ENCODE data around the gene ZNF274. TPM values are rescaled to one million over a fixed set of nuclear protein-coding genes. Genes with fewer than 3 reads are reported as not detected.
"Not testable (repeated sequence)": the region's sequence is repeated elsewhere in the genome, so short reads cannot be mapped to it uniquely, and the experiment has no call there.

Gene ZNF274
- total RNA-seq, 1 experiment from 2014 or later = 14.3 TPM

GRCh38 chr19:58203814-58204475 is 21.1 kb downstream of the ZNF274 start:
- in situ Hi-C loops (cut with HindIII; ENCODE audit: low pct_unique_long_range_greater_than_20kb, low sequenced_read_pairs) = no loop called here
- no peak for DNase-seq (ENCODE audit: low read depth, low spot score)

GRCh38 chr19:58204566-58204965 is 21.7 kb downstream of the ZNF274 start:
- in situ Hi-C loops (cut with HindIII; ENCODE audit: low pct_unique_long_range_greater_than_20kb, low sequenced_read_pairs) = no loop called here
- DNase-seq (ENCODE audit: low read depth, low spot score) = no peak

GRCh38 chr19:58209577-58209976 is 26.7 kb downstream of the ZNF274 start:
- no peak for DNase-seq (ENCODE audit: low read depth, low spot score)
- in situ Hi-C loops (cut with HindIII; ENCODE audit: low pct_unique_long_range_greater_than_20kb, low sequenced_read_pairs) = no loop called here

DNA sequence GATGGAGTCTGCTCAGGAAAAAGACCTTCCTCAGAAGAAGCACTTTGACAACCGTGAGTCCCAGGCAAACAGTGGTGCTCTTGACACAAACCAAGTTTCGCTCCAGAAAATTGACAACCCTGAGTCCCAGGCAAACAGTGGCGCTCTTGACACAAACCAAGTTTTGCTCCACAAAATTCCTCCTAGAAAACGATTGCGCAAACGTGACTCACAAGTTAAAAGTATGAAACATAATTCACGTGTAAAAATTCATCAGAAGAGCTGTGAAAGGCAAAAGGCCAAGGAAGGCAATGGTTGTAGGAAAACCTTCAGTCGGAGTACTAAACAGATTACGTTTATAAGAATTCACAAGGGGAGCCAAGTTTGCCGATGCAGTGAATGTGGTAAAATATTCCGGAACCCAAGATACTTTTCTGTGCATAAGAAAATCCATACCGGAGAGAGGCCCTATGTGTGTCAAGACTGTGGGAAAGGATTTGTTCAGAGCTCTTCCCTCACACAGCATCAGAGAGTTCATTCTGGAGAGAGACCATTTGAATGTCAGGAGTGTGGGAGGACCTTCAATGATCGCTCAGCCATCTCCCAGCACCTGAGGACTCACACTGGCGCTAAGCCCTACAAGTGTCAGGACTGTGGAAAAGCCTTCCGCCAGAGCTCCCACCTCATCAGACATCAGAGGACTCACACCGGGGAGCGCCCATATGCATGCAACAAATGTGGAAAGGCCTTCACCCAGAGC is 29.6 kb downstream of the ZNF274 start:
- no peak for DNase-seq (ENCODE audit: low read depth, low spot score)
- in situ Hi-C loops (cut with HindIII; ENCODE audit: low pct_unique_long_range_greater_than_20kb, low sequenced_read_pairs) = no loop called here

DNA sequence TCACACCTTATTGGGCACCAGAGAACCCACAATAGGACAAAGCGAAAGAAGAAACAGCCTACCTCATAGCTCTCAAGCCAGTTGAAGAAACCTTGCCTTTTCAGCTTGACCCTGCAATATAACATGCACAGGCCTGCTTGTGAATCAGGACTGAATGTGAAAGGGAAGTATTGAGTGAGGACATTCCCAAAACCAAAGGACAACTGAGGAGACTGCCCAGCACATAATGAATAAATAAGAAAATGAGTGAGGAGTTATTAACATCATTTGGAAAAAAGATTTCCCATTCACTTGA is 30.2 kb downstream of the ZNF274 start:
- in situ Hi-C loops (cut with HindIII; ENCODE audit: low pct_unique_long_range_greater_than_20kb, low sequenced_read_pairs) = no loop called here
- DNase-seq (ENCODE audit: low read depth, low spot score) = no peak

DNA sequence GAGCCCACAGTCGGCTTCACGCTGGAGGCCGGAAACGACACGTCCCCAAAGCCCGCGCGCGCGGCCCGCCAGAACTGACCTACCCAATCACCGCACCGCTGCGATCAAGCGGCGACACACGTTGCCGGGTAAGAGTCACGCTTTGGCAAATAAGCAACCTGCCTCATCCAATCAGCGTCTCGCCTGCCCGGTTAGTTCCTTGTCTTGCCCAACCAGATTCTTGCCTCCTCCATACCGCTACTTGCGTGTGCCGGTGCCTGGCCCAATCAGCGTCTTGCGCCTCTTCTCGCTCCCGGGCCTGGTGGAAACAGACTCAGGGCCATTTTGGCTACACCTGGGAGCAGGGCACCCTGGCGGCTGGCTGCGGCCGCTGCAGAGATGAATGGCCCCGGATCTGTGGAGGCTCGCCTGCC is 34.2 kb downstream of the ZNF274 start:
- DNase-seq (ENCODE audit: low read depth, low spot score) = no peak
- in situ Hi-C loops (cut with HindIII; ENCODE audit: low pct_unique_long_range_greater_than_20kb, low sequenced_read_pairs) = no loop called here

DNA sequence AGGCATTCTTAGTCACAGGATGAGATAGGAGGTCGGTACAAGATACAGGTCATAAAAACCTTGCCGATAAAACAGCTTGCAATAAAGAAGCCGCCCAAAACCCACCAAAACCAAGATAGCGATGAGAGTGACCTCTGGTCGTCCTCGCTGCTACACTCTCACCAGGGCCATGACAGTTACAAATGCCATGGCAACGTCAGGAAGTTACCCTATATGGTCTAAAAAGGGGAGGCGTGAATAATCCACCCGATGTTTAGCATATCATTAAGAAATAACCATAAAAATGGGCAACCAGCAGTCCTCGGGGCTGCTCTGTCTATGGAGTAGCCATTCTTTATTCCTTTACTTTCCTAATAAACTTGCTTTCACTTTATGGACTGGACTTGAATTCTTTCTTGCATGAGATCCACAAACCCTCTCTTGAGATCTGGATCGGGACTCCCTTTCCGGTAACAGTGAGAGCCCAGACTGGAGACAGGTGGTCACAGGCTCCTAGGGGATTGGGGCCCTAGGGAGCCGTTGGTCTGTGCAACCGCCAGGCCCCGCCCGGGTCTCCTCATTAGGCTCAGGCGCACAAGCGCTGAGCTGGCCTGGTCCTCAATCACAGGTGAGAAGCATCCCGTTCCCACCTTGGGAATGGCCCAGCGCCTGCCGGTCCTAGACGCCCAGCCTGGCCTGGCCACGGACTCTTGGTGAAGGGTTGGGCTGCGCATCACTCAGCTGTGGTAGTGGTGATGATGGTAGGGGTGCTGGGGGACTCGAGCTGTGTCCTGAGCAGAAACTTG is 34.9 kb downstream of the ZNF274 start:
- DNase-seq (ENCODE audit: low read depth, low spot score) = no peak
- in situ Hi-C loops (cut with HindIII; ENCODE audit: low pct_unique_long_range_greater_than_20kb, low sequenced_read_pairs) = no loop called here

GRCh38 chr19:58218899-58219298 is 36.0 kb downstream of the ZNF274 start:
- in situ Hi-C loops (cut with HindIII; ENCODE audit: low pct_unique_long_range_greater_than_20kb, low sequenced_read_pairs) = no loop called here
- DNase-seq (ENCODE audit: low read depth, low spot score) = peak; percentile 38

GRCh38 chr19:58227964-58228584 is 45.2 kb downstream of the ZNF274 start:
- DNase-seq (ENCODE audit: low read depth, low spot score) = no peak

DNA sequence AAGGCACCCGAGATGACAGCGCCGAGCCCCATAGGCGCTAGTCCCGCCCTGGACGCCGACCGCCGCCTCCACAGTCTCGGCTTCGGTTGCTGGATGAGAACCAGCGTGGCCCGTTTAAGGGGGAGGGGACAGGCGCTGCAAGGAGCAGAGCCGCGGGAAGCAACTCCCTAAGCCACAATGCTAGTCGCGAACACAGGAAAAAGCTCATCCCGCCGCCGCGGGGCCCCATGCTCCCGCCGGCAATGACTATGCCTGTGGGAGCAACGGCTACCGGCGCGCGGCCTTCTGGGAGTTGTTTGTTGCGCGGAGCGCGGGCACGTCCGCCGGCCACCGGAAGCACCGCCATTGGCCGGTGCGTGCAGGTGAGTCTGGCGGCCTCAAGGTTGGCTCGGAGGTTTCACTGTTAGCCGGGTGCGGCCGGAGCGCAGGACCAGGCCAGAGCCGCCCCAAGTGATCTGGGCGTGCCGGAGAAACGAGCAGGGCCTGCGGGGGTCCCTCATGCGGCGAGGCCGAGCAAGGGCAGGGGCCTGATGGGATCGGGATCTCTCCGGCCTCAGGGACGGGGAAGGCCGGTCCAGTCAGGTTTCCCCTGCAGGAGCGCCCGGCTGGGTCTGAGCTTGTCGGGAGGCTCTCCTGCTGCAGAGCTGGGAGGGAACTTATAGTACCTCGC is 45.9 kb downstream of the ZNF274 start, which contains the start of gene ZNF544:
ZNF544 (plus strand) TSS at position 330 of the 670 bp plus-strand sequence. CDS start 15,110 bp downstream, outside the sequence.
- in situ Hi-C loops (cut with HindIII; ENCODE audit: low pct_unique_long_range_greater_than_20kb, low sequenced_read_pairs) = no loop called here
- DNase-seq (ENCODE audit: low read depth, low spot score) = peak; percentile 15

More at GRCh38 chr19:58227964-58228584, 45.2 kb downstream of the ZNF274 start:
- in situ Hi-C loops (cut with HindIII; ENCODE audit: low pct_unique_long_range_greater_than_20kb, low sequenced_read_pairs) = no loop called here

GRCh38 chr19:58229255-58229639 is 46.4 kb downstream of the ZNF274 start:
- no peak for DNase-seq (ENCODE audit: low read depth, low spot score)
- in situ Hi-C loops (cut with HindIII; ENCODE audit: low pct_unique_long_range_greater_than_20kb, low sequenced_read_pairs) = no loop called here

DNA sequence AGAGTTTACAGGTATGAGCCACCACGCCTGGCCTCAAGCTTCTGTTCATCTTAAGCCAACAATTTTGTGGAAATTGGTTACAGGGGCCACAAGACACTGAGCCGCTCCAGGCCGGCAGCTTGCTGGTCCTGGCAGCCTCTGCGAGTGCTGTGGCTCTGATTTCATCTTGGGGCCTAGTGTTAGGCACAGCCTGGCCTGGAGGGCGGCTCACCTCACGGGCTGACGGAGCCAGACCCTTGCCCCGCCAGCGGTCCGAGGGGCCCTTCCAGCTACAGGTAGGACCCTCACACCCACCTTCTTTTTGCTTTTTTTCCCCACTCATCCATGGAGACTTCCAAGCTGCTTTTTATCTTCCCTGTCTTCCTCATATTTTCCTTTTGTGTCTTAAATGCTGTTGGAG is 54.5 kb downstream of the ZNF274 start:
- no peak for DNase-seq (ENCODE audit: low read depth, low spot score)
- in situ Hi-C loops (cut with HindIII; ENCODE audit: low pct_unique_long_range_greater_than_20kb, low sequenced_read_pairs) = no loop called here

DNA sequence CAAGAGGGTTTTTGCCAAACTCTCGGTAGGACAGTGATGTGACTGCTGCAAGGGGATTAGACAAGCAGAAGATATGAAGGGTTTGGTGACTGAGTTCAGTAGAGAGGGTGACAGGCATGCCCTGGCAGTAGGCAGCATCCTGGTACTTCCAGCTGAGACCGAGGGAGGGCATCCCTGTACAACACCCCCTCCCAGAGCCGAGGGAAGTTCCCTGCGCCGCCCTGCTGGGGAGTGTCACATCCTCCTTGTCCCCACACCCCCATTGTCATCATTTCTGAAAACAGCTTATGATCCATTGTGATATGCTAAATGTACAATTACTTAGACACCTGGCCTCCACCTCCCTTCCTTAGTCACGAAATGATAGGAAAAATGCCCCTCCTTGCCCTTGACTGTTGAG is 60.5 kb downstream of the ZNF274 start:
- DNase-seq (ENCODE audit: low read depth, low spot score) = no peak
- in situ Hi-C loops (cut with HindIII; ENCODE audit: low pct_unique_long_range_greater_than_20kb, low sequenced_read_pairs) = no loop called here

GRCh38 chr19:58248886-58249285 is 66.0 kb downstream of the ZNF274 start:
- in situ Hi-C loops (cut with HindIII; ENCODE audit: low pct_unique_long_range_greater_than_20kb, low sequenced_read_pairs) = no loop called here

GRCh38 chr19:58252102-58252685 is 69.3 kb downstream of the ZNF274 start:
- DNase-seq (ENCODE audit: low read depth, low spot score) = no peak
- in situ Hi-C loops (cut with HindIII; ENCODE audit: low pct_unique_long_range_greater_than_20kb, low sequenced_read_pairs) = no loop called here

More at GRCh38 chr19:58248886-58249285, 66.0 kb downstream of the ZNF274 start:
- DNase-seq (ENCODE audit: low read depth, low spot score) = no peak

DNA sequence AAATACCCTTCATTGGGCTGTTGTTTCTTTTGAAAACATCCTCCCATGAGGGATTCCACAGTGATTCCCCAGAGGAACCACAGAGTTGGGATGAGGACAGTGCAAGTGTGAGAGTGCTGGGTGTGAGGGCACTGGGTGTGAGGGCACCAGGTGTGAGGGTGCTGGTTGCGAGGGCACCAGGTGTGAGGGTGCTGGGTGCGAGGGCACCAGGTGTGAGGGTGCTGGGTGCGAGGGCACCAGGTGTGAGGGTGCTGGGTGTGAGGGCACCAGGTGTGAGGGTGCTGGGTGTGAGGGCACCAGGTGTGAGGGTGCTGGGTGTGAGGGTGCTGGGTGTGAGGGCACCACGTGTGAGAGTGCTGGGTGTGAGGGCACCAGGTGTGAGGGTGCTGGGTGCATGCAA is 75.4 kb downstream of the ZNF274 start:
- DNase-seq (ENCODE audit: low read depth, low spot score); in situ Hi-C loops (cut with HindIII; ENCODE audit: low pct_unique_long_range_greater_than_20kb, low sequenced_read_pairs): not testable (repeated sequence)

DNA sequence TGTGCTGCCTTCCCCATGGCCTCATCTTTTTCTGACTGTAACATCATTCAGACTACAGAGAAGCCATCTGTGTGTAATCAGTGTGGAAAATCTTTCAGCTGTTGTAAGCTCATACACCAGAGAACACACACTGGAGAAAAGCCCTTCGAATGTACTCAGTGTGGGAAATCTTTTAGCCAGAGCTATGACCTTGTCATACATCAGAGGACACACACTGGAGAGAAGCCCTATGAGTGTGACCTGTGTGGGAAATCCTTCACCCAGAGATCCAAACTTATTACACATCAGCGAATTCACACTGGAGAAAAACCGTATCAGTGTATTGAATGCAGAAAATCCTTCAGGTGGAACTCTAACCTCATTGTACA is 78.7 kb downstream of the ZNF274 start:
- no peak for DNase-seq (ENCODE audit: low read depth, low spot score)
- in situ Hi-C loops (cut with HindIII; ENCODE audit: low pct_unique_long_range_greater_than_20kb, low sequenced_read_pairs) = no loop called here

Data from SK-MEL-5 (cell line).